NCI-H187 treated with DMSO at 0.1 percent for 48 hours (cell line): ENCODE measurements around the gene TBK1.
"Not testable (repeated sequence)": the region's sequence is repeated elsewhere in the genome, so short reads cannot be mapped to it uniquely, and the experiment has no call there.

Experiments
- DNase-seq: peaks from one replicate; lab custom pipeline; 2025; lab: John Stamatoyannopoulos, UW

The TBK1 gene

GRCh38 chr12:64497484-64497883 is 45.6 kb downstream of the TBK1 start:
- DNase-seq = no peak

DNA sequence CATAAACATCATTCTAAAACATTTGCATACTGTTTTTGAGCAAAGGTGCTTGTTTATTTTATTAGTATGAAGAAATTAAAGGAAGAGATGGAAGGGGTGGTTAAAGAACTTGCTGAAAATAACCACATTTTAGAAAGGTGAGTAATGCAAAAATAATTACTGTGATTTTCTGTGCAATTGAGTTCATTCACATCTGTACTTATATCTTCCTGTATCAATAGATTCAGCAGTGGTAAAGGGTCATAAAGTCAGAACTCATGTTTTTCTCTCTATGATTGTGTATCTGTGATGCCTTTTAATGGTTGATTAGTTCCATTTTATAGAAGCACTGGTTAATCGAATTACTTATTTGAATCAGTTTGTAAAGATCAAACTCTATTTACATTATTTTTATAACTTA is 46.0 kb downstream of the TBK1 start:
- no peak for DNase-seq

DNA sequence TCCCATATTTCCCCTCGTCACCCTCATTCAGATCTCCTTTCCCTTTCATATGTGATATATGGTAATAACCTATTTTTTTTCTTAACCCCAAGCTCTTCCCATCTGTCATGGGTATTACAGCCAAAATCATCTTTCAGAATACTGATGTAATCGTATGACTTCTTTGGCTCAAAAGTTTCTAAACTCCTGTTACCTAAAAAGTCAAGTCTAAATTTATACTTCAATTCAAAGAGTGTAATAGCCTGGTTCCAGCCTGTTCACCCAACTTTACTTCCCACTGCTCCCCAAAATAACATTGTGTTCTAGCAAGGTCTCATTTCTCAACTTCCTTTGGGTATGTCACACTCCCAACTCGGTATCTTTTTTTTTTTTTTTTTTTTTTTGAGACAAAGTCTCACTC is 48.5 kb downstream of the TBK1 start:
- DNase-seq = no peak

GRCh38 chr12:64501486-64501885 is 49.6 kb downstream of the TBK1 start:
- no peak for DNase-seq

GRCh38 chr12:64506955-64507354 is 55.0 kb downstream of the TBK1 start:
- DNase-seq = no peak

- no peak for DNase-seq
These were observed 58.7 kb downstream of the TBK1 start for GRCh38 chr12:64510667-64511066.

- no peak for DNase-seq
These were observed 66.5 kb downstream of the TBK1 start for GRCh38 chr12:64518396-64518795.

DNA sequence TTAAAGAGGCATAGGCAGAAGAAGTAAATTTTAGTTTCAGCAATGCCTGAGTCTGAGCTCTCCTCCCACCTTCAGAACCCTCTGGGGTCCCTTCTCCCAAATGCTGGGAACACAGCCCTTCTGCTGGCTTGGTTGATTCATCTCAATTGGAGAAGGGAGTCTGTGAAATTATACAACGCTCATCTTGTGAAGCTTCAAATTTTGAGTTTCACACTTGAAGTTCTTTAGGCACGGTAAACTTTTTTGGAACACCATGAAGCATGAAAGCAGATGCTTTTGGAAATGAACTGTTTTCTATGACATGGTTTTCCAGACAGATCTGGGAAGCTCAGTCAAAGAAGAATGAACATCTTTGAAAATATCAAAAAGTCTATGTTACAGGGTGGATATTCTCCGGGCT is 69.9 kb downstream of the TBK1 start:
- DNase-seq = no peak

GRCh38 chr12:64522316-64522715 is 70.4 kb downstream of the TBK1 start:
- no peak for DNase-seq

GRCh38 chr12:64522807-64523206 is 70.9 kb downstream of the TBK1 start:
- DNase-seq = no peak

- DNase-seq = not testable (repeated sequence)
These were observed 71.9 kb downstream of the TBK1 start for GRCh38 chr12:64523565-64524444.

DNA sequence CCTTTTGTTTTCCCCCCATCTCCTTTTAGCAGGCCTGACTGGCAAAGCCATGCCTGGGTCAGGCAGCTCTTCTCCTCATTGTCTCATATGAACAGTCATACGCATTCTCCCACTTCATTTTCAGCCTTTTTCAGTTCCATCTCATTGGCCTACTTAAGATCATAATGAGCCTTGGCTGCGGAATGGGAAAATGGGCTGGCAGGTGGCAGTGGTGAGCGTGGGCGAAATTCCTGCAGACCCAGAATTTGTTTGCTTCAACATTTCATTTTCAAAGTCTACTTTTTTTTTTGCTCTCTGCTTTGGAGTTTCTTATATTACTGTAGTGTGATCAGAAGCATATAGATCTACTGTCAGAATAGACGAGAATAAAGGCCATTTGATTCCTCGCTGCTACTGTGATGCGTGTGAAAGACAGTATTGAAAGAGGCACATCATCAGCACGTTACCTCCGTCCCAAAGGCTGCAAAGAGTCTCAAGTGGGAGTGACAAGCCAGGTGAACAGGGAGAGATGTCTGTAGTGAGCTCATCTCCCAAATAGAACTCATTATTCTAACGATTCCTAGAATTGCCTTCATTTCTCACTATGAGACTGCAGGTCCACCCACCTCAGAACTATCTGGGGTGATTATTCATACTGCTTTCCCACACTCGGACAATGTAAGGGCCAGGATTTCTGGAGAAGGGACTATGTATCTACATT is 73.7 kb downstream of the TBK1 start:
- peak; percentile 3 for DNase-seq

DNA sequence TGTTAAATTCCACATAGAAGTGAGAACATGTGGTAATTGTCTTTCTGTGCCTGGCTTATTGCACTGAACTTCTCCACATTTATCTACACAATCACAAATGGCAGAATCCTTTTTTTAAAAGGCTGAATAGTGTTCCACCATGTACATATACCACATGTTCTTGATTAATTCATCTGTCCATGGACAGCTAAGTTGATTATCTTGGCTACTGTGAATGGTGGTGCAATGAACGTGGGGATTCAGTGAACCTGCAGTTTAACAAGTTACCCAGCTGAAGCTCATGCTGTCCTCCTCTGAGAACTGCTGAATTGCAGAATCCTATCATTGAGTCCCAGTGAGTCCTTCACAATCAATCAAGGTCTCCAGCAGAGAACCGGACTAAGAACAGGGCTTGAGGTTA is 74.9 kb downstream of the TBK1 start:
- DNase-seq = no peak

DNA sequence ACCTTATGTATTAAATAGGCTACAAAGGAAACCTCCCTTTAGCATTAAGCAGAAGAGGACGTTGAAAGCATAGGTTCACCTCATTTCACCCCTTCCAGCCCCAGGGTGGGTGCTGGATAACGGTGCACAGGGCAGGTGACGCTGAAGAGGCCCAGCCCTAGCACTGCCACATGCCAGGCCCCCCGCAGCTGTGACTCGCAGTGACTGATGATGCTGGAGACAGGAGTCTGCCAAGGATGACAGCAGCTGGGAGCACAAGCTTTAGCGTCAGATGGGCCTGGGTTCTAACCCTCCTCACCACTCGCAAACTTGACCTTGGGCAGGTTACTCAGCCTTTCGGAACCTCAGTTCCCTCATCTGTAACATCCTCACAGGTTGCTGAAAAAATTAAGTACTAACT is 76.7 kb downstream of the TBK1 start:
- DNase-seq = no peak

DNA sequence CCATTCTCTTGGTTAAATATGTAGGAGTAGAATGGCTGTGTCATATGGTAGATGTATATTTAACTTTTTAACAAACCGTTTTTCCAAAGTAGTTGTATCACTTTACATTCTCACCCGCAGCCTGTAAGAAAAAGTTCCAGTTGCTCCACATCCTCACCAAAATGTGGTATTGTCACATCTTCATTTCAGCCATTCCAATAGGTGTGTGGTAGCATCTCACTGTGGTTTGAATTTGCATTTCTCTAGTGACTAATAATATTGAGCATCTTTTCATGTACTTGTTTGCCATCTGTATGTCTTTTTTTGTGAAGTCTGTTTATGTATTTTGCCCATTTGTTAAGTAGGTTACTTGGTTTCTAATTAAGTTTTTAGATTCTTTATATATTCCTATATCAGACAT is 78.6 kb downstream of the TBK1 start:
- no peak for DNase-seq

GRCh38 chr12:64531665-64532334 is 79.9 kb downstream of the TBK1 start:
- DNase-seq = no peak

DNA sequence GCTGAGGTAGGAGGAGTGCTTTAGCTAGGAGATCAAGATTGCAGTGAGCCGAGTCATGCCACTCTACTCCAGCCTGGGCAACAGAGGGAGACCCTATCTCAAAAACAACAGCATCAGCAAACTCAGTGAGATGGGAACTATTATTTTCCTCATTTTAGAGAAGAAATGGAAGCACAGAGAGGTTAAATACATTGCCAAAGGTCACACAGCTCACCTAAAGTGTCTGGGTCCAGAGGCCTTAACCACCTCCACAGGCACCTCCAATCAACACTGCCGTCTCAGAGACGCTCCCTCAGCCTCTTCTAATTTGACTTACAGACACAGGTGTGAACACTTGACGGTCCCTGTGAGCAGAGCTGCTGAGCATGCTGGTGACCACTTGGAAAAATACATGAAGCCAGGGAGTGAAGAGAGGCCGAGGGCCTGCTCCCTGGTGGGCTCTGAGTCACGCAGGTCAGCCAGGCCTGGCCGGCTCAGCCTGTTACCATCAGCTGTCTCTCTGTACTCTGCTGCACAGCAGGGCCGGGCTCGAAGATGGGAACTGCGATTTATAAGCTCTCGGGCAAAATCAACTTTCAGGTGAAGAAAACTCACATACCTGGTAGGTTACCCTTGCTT is 80.9 kb downstream of the TBK1 start:
- DNase-seq = no peak

DNA sequence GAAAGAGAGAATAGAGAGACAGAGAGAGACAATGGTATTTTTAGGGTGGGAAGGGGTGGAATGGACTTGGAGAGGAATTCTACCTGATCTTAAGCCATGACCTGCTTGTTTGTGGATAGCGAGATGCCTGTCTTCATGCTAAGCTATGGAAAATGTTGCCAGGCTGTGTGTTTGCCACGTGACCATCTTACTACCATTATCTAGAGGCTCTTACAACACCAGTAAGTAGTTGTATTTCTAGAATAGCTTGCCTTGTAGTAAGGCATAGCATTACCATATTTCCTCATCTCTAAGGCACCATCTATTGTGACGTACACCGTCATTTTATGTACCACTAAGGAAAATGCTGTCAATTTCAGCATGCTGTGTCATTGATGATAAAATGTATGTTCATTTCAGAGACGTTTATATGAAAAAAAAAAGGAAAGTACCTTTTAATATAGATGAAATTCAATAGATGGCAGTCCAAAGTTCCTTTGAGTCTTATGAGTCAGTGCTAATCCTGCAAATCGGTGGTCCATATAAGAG is 82.8 kb downstream of the TBK1 start:
- DNase-seq = no peak

GRCh38 chr12:64538121-64538520 is 86.2 kb downstream of the TBK1 start:
- DNase-seq = no peak

DNA sequence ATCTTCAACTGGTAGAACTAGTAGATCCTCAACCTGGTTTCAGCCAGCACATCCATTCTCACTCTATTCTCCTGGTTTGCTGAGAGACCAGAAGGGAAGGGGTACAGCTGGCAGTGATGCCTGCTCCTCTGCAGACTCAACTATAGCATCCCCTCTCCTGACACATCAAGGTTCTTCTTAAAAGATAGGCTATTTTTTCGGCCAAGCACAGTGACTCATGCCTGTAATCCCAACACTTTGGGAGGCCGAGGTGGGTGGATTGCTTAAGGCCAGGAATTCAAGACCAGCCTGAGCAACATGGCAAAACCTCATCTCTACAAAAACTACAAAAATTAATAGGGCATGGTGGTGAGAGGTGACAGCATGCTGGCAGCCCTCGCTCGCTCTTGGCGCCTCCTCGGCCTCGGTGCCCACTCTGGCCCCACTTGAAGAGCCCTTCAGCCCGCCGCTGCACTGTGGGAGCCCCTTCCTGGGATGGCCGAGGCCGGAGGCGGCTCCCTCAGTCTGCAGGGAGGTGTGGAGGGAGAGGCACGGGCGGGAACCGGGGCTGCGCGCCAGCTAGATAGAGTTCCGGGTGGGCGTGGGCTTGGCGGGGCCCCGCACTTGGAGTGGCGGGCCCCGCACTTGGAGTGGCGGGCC is 90.6 kb downstream of the TBK1 start:
- DNase-seq = not testable (repeated sequence)

- DNase-seq = no peak
These were observed 92.6 kb downstream of the TBK1 start for GRCh38 chr12:64544371-64545080.
